ENCODE results near the gene NPIPA5.
"Not testable (repeated sequence)": the region's sequence is repeated elsewhere in the genome, so short reads cannot be mapped to it uniquely, and the experiment has no call there.

DNA sequence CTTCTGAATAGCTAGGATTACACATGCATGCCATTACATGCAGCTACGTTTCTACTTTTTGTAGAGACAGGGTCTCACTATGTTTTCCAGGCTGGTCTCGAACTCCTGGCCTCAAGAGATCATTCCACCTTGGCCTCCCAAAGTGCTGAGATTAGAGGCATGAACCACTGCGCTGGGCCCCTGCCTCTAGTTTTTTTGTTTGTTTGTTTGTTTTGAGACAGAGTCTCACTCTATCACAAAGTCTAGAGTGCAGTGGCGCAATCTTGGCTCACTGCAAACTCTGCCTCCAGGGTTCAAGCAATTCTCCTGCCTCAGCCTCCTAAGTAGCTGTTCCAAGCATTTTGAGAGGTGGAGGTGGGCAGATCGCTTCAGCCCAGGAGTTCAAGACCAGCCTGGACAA is 43.6 kb upstream of the NPIPA5 start:
- TF ChIP-seq EZH2 (IDR thresholded peaks at IDR 0.05; ENCODE audit: low read depth): not testable (repeated sequence)
- TF ChIP-seq, protein P1, sequence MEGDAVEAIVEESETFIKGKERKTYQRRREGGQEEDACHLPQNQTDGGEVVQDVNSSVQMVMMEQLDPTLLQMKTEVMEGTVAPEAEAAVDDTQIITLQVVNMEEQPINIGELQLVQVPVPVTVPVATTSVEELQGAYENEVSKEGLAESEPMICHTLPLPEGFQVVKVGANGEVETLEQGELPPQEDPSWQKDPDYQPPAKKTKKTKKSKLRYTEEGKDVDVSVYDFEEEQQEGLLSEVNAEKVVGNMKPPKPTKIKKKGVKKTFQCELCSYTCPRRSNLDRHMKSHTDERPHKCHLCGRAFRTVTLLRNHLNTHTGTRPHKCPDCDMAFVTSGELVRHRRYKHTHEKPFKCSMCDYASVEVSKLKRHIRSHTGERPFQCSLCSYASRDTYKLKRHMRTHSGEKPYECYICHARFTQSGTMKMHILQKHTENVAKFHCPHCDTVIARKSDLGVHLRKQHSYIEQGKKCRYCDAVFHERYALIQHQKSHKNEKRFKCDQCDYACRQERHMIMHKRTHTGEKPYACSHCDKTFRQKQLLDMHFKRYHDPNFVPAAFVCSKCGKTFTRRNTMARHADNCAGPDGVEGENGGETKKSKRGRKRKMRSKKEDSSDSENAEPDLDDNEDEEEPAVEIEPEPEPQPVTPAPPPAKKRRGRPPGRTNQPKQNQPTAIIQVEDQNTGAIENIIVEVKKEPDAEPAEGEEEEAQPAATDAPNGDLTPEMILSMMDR (conservative IDR thresholded peaks at IDR 0.05): not testable (repeated sequence)
